Fibroblast of the aortic adventitia (primary cell): ENCODE measurements around the gene ESYT3. TPM values are rescaled to one million over a fixed set of nuclear protein-coding genes. Genes with fewer than 3 reads are reported as not detected.

Source experiments
- DNase-seq: peaks from one replicate; pipeline ENCODE4 v3.0.0-alpha.2; 2010; ENCODE audit warnings: low read depth
- H3K4me3 ChIP-seq: 2 replicates; pipeline ENCODE4 v1.5.1; 2011; ENCODE audit warnings: low read depth, mild to moderate bottlenecking, control low read depth, low read length, moderate library complexity
- CTCF ChIP-seq: IDR thresholded peaks from 2 replicates; pipeline ENCODE4 v1.5.1; 2011; ENCODE audit warnings: mild to moderate bottlenecking, low read length, control low read depth, inconsistent platforms; ENCODE audit not compliant: insufficient read depth
- total RNA-seq: library from RNA; depleted of rRNA; stranded (reverse); fragments of >200 nt; gene quantifications from 2 replicates; pipeline ENCODE4 v1.2.3, GENCODE V29; 2012; ENCODE audit warnings: low replicate concordance

Gene ESYT3
- total RNA-seq, 1 donor, result 0.27 TPM

- no peak for DNase-seq
- no peak overlapping the region for H3K4me3 ChIP-seq
- TF ChIP-seq CTCF, result no peak
Measured at GRCh38 chr3:138461246-138461645, 26.8 kb downstream of the ESYT3 start.

- no peak for DNase-seq
- H3K4me3 ChIP-seq, result no peak overlapping the region
- no peak for TF ChIP-seq CTCF
Measured at GRCh38 chr3:138461896-138462295, 27.5 kb downstream of the ESYT3 start.

GRCh38 chr3:138463724-138464490 lies 29.5 kb downstream of the ESYT3 start:
- DNase-seq, result no peak
- no peak overlapping the region for H3K4me3 ChIP-seq

GRCh38 chr3:138464491-138464860 lies 30.1 kb downstream of the ESYT3 start:
- DNase-seq, result no peak
- no peak for TF ChIP-seq CTCF
- H3K4me3 ChIP-seq, result no peak overlapping the region

More at GRCh38 chr3:138463724-138464490, 29.5 kb downstream of the ESYT3 start:
- TF ChIP-seq CTCF, result no peak

GRCh38 chr3:138465451-138465850 lies 31.0 kb downstream of the ESYT3 start:
- DNase-seq, result no peak
- no peak for TF ChIP-seq CTCF

GRCh38 chr3:138465925-138466324 lies 31.5 kb downstream of the ESYT3 start:
- H3K4me3 ChIP-seq, result no peak overlapping the region
- no peak for TF ChIP-seq CTCF
- DNase-seq, result no peak

More at GRCh38 chr3:138465451-138465850, 31.0 kb downstream of the ESYT3 start:
- H3K4me3 ChIP-seq, result no peak overlapping the region

- no peak overlapping the region for H3K4me3 ChIP-seq
- DNase-seq, result no peak
- TF ChIP-seq CTCF, result no peak
Measured at GRCh38 chr3:138467931-138468330, 33.5 kb downstream of the ESYT3 start.
